Mucosa of stomach (tissue), 1 donor: ENCODE results near the gene MSANTD4.
"Not testable (repeated sequence)": the region's sequence is repeated elsewhere in the genome, so short reads cannot be mapped to it uniquely, and the experiment has no call there.

Experiments used
- H3K27me3 ChIP-seq: one replicate; pipeline ENCODE4 v1.7.0; 2013; ENCODE audit warnings: mild to moderate bottlenecking, low read length; ENCODE audit not compliant: control insufficient read depth, insufficient read depth
- H3K36me3 ChIP-seq: one replicate; pipeline ENCODE4 v1.7.0; 2013; ENCODE audit warnings: low read length; ENCODE audit not compliant: control insufficient read depth, insufficient read depth
- H3K4me1 ChIP-seq: one replicate; pipeline ENCODE4 v1.7.0; 2013; ENCODE audit warnings: mild to moderate bottlenecking, low read length; ENCODE audit not compliant: control insufficient read depth, insufficient read depth
- H3K4me3 ChIP-seq: one replicate; pipeline ENCODE4 v1.7.0; 2013; ENCODE audit warnings: low read length
- H3K9ac ChIP-seq: one replicate; pipeline ENCODE4 v1.7.0; 2013; ENCODE audit warnings: mild to moderate bottlenecking, low read length, moderate library complexity
- H3K9me3 ChIP-seq: one replicate; pipeline ENCODE4 v1.7.0; 2013; ENCODE audit warnings: mild to moderate bottlenecking, low read length, moderate library complexity; ENCODE audit not compliant: control insufficient read depth
- donor health status: Pancreatic carcinoma.

The MSANTD4 gene

GRCh38 chr11:106021967-106022794 lies at the start of gene MSANTD4:
MSANTD4 (minus strand) TSS chr11:106022240; CDS start chr11:106010917, 11,323 bp downstream.
- H3K36me3 ChIP-seq: no peaks in the 10 kb centered on the region
- H3K9ac ChIP-seq: peak within 1 kb of the TSS; percentile 67
- H3K27me3 ChIP-seq: no peaks in the 10 kb centered on the region
- H3K4me1 ChIP-seq: peaks cover 8% of the 10 kb centered on the region
- peak within 1 kb of the TSS; percentile 91 for H3K4me3 ChIP-seq
- H3K9me3 ChIP-seq: no peaks in the 10 kb centered on the region

GRCh38 chr11:106070606-106071005 lies 48.6 kb upstream of the MSANTD4 start:
- H3K9me3 ChIP-seq: no peaks in the 10 kb centered on the region
- H3K4me1 ChIP-seq: no peaks in the 10 kb centered on the region
- no peak overlapping the region for H3K4me3 ChIP-seq
- no peaks in the 10 kb centered on the region for H3K27me3 ChIP-seq
- no peaks in the 10 kb centered on the region for H3K36me3 ChIP-seq
- no peak overlapping the region for H3K9ac ChIP-seq

- no peaks in the 10 kb centered on the region for H3K36me3 ChIP-seq
- no peak overlapping the region for H3K9ac ChIP-seq
- H3K4me1 ChIP-seq: no peaks in the 10 kb centered on the region
- no peaks in the 10 kb centered on the region for H3K9me3 ChIP-seq
- no peak overlapping the region for H3K4me3 ChIP-seq
- no peaks in the 10 kb centered on the region for H3K27me3 ChIP-seq
Observed at GRCh38 chr11:106063009-106063408, 41.0 kb upstream of the MSANTD4 start.

- Histone ChIP-seq H3K4me3 (no peak overlapping the region), H3K4me1 (no peaks in the 10 kb centered on the region), H3K9me3 (no peaks in the 10 kb centered on the region), H3K27me3 (no peaks in the 10 kb centered on the region), H3K9ac (no peak overlapping the region), H3K36me3 (no peaks in the 10 kb centered on the region)
Observed at GRCh38 chr11:106061954-106062949, 40.2 kb upstream of the MSANTD4 start.

- H3K27me3 ChIP-seq: no peaks in the 10 kb centered on the region
- no peak overlapping the region for H3K9ac ChIP-seq
- no peaks in the 10 kb centered on the region for H3K4me1 ChIP-seq
- H3K36me3 ChIP-seq: no peaks in the 10 kb centered on the region
- no peaks in the 10 kb centered on the region for H3K9me3 ChIP-seq
- no peak overlapping the region for H3K4me3 ChIP-seq
Observed at GRCh38 chr11:106061249-106061784, 39.3 kb upstream of the MSANTD4 start.

GRCh38 chr11:106059617-106060016 lies 37.6 kb upstream of the MSANTD4 start:
- Histone ChIP-seq H3K36me3 (no peaks in the 10 kb centered on the region), H3K27me3 (no peaks in the 10 kb centered on the region), H3K9me3 (no peaks in the 10 kb centered on the region), H3K9ac (no peak overlapping the region), H3K4me1 (no peaks in the 10 kb centered on the region), H3K4me3 (no peak overlapping the region)

- H3K9ac ChIP-seq, H3K4me3 ChIP-seq, H3K4me1 ChIP-seq, H3K36me3 ChIP-seq, H3K27me3 ChIP-seq, H3K9me3 ChIP-seq: not testable (repeated sequence)
Observed at GRCh38 chr11:106058377-106058776, 36.3 kb upstream of the MSANTD4 start.

GRCh38 chr11:106051103-106051502 lies 29.1 kb upstream of the MSANTD4 start:
- H3K9ac ChIP-seq: no peak overlapping the region
- no peaks in the 10 kb centered on the region for H3K9me3 ChIP-seq
- no peaks in the 10 kb centered on the region for H3K36me3 ChIP-seq
- H3K4me3 ChIP-seq: no peak overlapping the region
- H3K4me1 ChIP-seq: no peaks in the 10 kb centered on the region
- H3K27me3 ChIP-seq: no peaks in the 10 kb centered on the region

GRCh38 chr11:106049727-106050476 lies 27.9 kb upstream of the MSANTD4 start:
- Histone ChIP-seq H3K9ac (no peak overlapping the region), H3K4me1 (no peaks in the 10 kb centered on the region), H3K4me3 (no peak overlapping the region), H3K27me3 (no peaks in the 10 kb centered on the region), H3K9me3 (no peaks in the 10 kb centered on the region), H3K36me3 (no peaks in the 10 kb centered on the region)

- Histone ChIP-seq H3K9ac (no peak overlapping the region), H3K4me3 (no peak overlapping the region), H3K27me3 (no peaks in the 10 kb centered on the region), H3K9me3 (no peaks in the 10 kb centered on the region), H3K36me3 (no peaks in the 10 kb centered on the region), H3K4me1 (no peaks in the 10 kb centered on the region)
Observed at GRCh38 chr11:106047631-106048030, 25.6 kb upstream of the MSANTD4 start.

GRCh38 chr11:106043540-106043939 lies 21.5 kb upstream of the MSANTD4 start:
- no peaks in the 10 kb centered on the region for H3K36me3 ChIP-seq
- no peak overlapping the region for H3K9ac ChIP-seq
- no peaks in the 10 kb centered on the region for H3K27me3 ChIP-seq
- H3K4me3 ChIP-seq: no peak overlapping the region
- H3K9me3 ChIP-seq: no peaks in the 10 kb centered on the region
- H3K4me1 ChIP-seq: no peaks in the 10 kb centered on the region
